Occipital lobe (tissue), 2 donors: ENCODE results near the gene SPIN2B. TPM values are rescaled to one million over a fixed set of nuclear protein-coding genes. Genes with fewer than 3 reads are reported as not detected.

Experiments
- DNase-seq: peaks from one replicate; lab custom pipeline; 2025; lab: John Stamatoyannopoulos, UW
- total RNA-seq: library from RNA; depleted of rRNA; stranded (reverse); fragments of >200 nt; gene quantifications from one replicate; pipeline ENCODE4 v1.2.3, GENCODE V29; 2014

The SPIN2B gene
- total RNA-seq, 1 donor from 2014 or later = 7.3 TPM

DNA sequence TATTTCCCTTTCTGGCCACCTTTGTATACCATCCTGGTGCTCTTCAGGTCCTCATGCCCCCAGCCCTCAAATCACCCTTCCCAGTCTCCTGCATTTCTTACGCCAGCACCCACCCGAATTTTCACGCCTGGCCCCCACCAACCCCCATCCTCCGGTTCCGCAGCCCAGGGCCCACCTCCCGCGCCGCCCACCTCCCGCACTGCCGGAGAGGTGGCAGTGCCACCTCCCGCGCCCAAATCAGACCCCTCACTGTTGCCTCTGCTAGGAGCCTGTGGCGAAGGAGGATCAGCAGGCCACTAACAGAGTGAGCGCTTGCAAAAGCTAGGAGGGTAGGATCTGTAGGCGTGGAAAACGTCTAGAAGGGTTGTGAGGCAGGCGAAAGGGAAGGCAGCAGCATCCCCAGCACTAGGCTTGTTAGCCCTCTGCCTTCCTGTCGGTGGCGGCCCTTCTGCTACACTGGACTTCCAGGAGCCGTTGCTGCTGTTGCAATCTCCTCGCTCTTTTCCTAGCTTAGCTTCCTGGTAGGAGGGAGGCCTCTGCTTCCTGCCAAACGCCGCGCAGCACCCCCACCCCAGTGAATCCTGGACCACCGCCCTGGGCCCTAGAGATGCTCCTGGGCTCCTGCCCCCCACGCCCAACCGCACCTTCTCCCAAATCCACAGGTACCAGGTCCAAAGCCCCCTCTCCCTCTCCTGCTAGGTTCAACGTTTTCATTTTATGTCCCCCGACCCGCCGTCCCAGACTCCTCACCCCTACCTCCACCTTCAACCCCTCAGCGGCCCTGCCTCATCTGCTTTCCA lies 51.0 kb downstream of the SPIN2B start:
- DNase-seq = no peak

Other genes with a start within 250 kb of the SPIN2B start
- gene SPIN3, start 126.0 kb downstream of the SPIN2B start, total RNA-seq = 38.5 TPM
- gene SPIN2A, start 15.8 kb upstream of the SPIN2B start, total RNA-seq = 3.3 TPM
- 1.2 TPM for gene FAAH2, start 165.2 kb upstream of the SPIN2B start, total RNA-seq